ENCODE data around the gene RTP5. TPM values are rescaled to one million over a fixed set of nuclear protein-coding genes. Genes with fewer than 3 reads are reported as not detected.
A peak's percentile ranks its signal among the peaks of the same experiment; 100 is the strongest.

Gene RTP5
- total RNA-seq, 4 donors from 2014 or later = not detected

DNA sequence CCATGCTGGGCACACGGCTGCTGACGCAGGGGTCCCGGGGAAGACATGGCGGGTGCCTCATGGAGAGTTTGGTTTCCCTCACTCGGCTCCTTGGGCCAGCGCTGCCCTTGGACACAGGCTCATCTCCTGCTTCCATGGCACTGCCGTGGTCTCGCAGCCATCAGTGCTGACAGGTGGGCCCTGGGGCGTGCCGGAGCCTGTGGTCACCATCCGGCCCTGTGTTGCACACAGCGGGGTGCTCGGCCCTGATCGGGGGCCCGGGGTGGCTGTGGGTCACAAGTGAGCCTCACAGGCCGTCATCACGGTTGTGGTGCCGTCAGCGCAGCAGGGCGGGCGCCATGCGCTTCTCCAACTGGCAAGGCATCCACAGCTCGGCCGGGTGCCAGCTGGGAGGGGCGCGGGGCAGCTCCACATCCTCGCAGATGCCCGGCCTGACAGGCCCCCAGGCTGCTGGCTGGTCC is 582 bp downstream of the RTP5 start:
- no peak overlapping the region for H3K27ac ChIP-seq
- H3K27me3 ChIP-seq = peaks cover 85% of the 10 kb centered on the region
- peaks cover 0 to 11% (median 0%) of the 10 kb centered on the region in 3 donors for H3K4me1 ChIP-seq
- no peak overlapping the region for H3K4me3 ChIP-seq
- ATAC-seq = no peak
- WGBS, 2 donors (ENCODE audit: low coverage in 1 of 2) = 80% methylated on average over 1 of the region's 28 CpGs; no CpG with 5 or more reads in 1 of the 2 donors
- H3K36me3 ChIP-seq = no peaks in the 10 kb centered on the region
- H3K9me3 ChIP-seq = no peaks in the 10 kb centered on the region
- TF ChIP-seq EP300 (IDR thresholded peaks at IDR 0.05) = no peak
- no peak for TF ChIP-seq CTCF (IDR thresholded peaks at IDR 0.05)
- TF ChIP-seq POLR2AphosphoS5 (IDR thresholded peaks at IDR 0.05) = no peak
- no peak for TF ChIP-seq POLR2A (IDR thresholded peaks at IDR 0.05)

DNA sequence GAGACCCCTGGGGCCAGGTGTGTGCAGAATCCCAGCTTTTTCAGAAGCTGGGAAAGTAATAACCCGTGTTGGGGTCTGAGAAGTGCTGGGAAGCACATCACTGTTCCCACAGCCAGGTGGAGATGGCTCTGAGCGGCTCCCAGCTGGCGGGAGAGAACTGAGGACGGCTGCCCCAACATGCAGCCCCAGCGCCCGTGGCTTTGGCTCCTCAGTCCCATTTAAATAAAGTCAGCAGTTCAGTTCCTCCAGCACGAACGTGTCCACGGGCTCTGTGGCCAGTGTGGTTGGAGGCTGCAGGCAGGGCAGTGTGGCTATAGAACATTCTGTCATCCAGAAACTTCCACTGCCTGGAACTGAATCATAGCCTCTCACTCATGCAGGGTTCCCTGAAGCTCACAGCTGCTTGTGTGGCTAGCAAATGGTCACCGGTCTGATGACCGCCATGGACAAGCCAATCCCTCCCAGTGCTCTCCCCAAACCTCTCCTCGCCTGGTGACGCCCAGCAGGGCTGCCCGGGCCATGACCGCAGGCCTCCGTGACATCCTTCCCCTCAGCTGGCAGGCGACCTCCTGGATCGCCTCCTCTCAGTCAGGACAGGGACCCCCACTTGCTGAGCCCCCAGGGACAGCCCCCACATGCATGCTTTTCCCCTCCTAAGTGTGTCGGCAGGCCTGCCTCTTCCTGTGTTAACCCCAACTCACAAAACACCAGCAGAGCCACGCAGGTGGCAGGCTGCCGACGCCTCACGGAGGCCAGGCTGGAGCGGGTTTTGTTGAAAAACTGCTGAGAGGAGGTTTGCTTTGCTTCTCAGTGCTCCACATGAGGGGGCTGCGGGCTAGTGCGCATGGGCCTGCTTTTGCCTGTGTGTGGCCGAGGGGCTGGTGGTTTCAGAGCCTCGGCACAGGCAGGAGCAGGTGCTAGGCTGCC is 1.3 kb downstream of the RTP5 start:
- no peaks in the 10 kb centered on the region for H3K36me3 ChIP-seq
- ATAC-seq = no peak
- WGBS, 2 donors (ENCODE audit: low coverage in 1 of 2) = 73 to 80% methylated on average over 3 to 6 of the region's 28 CpGs
- H3K27ac ChIP-seq = no peak overlapping the region
- no peak overlapping the region for H3K4me3 ChIP-seq
- TF ChIP-seq EP300 (IDR thresholded peaks at IDR 0.05) = no peak
- TF ChIP-seq POLR2A (IDR thresholded peaks at IDR 0.05) = no peak
- TF ChIP-seq CTCF (IDR thresholded peaks at IDR 0.05) = no peak
- TF ChIP-seq POLR2AphosphoS5 (IDR thresholded peaks at IDR 0.05) = no peak
- H3K9me3 ChIP-seq = no peaks in the 10 kb centered on the region
- peaks cover 77% of the 10 kb centered on the region for H3K27me3 ChIP-seq
- H3K4me1 ChIP-seq = peaks cover 0 to 11% (median 0%) of the 10 kb centered on the region in 3 donors

GRCh38 chr2:241871538-241872312 is 2.2 kb downstream of the RTP5 start:
- no peak for TF ChIP-seq POLR2A (IDR thresholded peaks at IDR 0.05)
- no peak for TF ChIP-seq POLR2AphosphoS5 (IDR thresholded peaks at IDR 0.05)
- no peak for TF ChIP-seq EP300 (IDR thresholded peaks at IDR 0.05)
- no peak for TF ChIP-seq CTCF (IDR thresholded peaks at IDR 0.05)
- H3K9me3 ChIP-seq = no peaks in the 10 kb centered on the region
- H3K27me3 ChIP-seq = peaks cover 69% of the 10 kb centered on the region
- no peak overlapping the region for H3K4me3 ChIP-seq
- no CpG with 5 or more reads among the region's 38 CpGs for WGBS, 2 donors (ENCODE audit: low coverage in 1 of 2)
- H3K27ac ChIP-seq = no peak overlapping the region
- H3K36me3 ChIP-seq = no peaks in the 10 kb centered on the region
- H3K4me1 ChIP-seq = peaks cover 0 to 11% (median 0%) of the 10 kb centered on the region in 3 donors
- peak; percentile 5 for ATAC-seq

GRCh38 chr2:241872313-241872642 is 2.7 kb downstream of the RTP5 start:
- Histone ChIP-seq H3K4me3 (no peak overlapping the region), H3K9me3 (no peaks in the 10 kb centered on the region), H3K4me1 (peaks cover 0 to 11% (median 0%) of the 10 kb centered on the region in 3 donors), H3K36me3 (no peaks in the 10 kb centered on the region), H3K27me3 (peaks cover 63% of the 10 kb centered on the region), H3K27ac (no peak overlapping the region)
- TF ChIP-seq POLR2A (IDR thresholded peaks at IDR 0.05) (no peak), POLR2AphosphoS5 (IDR thresholded peaks at IDR 0.05) (no peak), CTCF (IDR thresholded peaks at IDR 0.05) (no peak), EP300 (IDR thresholded peaks at IDR 0.05) (no peak)
- ATAC-seq = no peak
- no CpG with 5 or more reads among the region's 15 CpGs for WGBS, 2 donors (ENCODE audit: low coverage in 1 of 2)

All from gastroesophageal sphincter (tissue), 4 donors.